Measurements from ENCODE around the gene FHOD3.

DNA sequence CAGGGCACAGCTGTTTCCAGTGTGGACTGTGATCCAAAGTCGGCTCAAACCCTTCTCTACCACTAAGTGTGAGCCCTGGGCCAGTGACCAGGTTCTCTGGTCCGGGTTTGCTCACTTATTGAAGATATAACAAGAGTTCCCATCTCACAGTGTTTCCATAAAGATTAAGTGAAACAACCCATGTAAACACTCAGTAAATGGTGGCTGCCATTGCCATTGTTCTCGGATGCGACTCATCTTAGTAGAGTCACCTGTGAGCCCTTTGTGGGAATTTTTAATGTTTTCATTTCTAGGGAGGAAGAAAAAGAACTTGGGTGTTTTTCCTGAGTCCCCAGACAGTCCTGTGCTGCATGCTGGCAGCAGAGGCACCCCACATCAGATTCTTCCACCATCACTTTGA lies 477.9 kb downstream of the FHOD3 start:
- TF ChIP-seq REST (IDR thresholded peaks at IDR 0.05; ENCODE audit: low read depth): no peak
- TF ChIP-seq CREB1 (IDR thresholded peaks at IDR 0.05; ENCODE audit: low read depth): no peak

Measured in Ishikawa (cell line).